Measurements from ENCODE around the gene SLC3A2.

The SLC3A2 gene

GRCh38 chr11:62911137-62912130 lies 30.7 kb downstream of the SLC3A2 start:
- DNase-seq, result no peak

GRCh38 chr11:62912268-62912667 lies 31.6 kb downstream of the SLC3A2 start:
- no peak for DNase-seq

GRCh38 chr11:62914416-62914815 lies 33.7 kb downstream of the SLC3A2 start:
- DNase-seq, result no peak

- no peak for DNase-seq
These were observed 37.3 kb downstream of the SLC3A2 start for GRCh38 chr11:62917906-62918502.

GRCh38 chr11:62918531-62918930 lies 37.8 kb downstream of the SLC3A2 start:
- peak in 1 of 2 experiments; percentile 6 for DNase-seq

GRCh38 chr11:62919476-62919875 lies 38.8 kb downstream of the SLC3A2 start:
- DNase-seq, result no peak

GRCh38 chr11:62919898-62920640 lies 39.4 kb downstream of the SLC3A2 start:
- no peak for DNase-seq

- DNase-seq, result no peak
These were observed 40.5 kb downstream of the SLC3A2 start, which contains the start of gene CHRM1 for GRCh38 chr11:62921201-62921572. Gene CHRM1, minus strand, starts transcription at chr11:62921363. Its CDS starts 10,263 bp downstream, at chr11:62911100.

- DNase-seq, result peak; percentile 12 to 31
These were observed 41.0 kb downstream of the SLC3A2 start for GRCh38 chr11:62921573-62922188.

- no peak for DNase-seq
These were observed 41.5 kb downstream of the SLC3A2 start for GRCh38 chr11:62922189-62922589.

GRCh38 chr11:62922653-62923431 lies 42.1 kb downstream of the SLC3A2 start:
- no peak for DNase-seq

- DNase-seq, result no peak
These were observed 43.1 kb downstream of the SLC3A2 start for GRCh38 chr11:62923601-62924411.

- DNase-seq, result no peak
These were observed 44.6 kb downstream of the SLC3A2 start for GRCh38 chr11:62925308-62925707.

- no peak for DNase-seq
These were observed 45.3 kb downstream of the SLC3A2 start for GRCh38 chr11:62925745-62926679.

GRCh38 chr11:62926680-62927455 lies 46.2 kb downstream of the SLC3A2 start:
- no peak for DNase-seq

- peak; percentile 52 to 73 for DNase-seq
These were observed 47.3 kb downstream of the SLC3A2 start for GRCh38 chr11:62928011-62928410.

GRCh38 chr11:62930157-62930556 lies 49.5 kb downstream of the SLC3A2 start:
- peak; percentile 54 to 78 for DNase-seq

GRCh38 chr11:62930666-62931065 lies 50.0 kb downstream of the SLC3A2 start:
- DNase-seq, result no peak
